HL-60/S4 treated with phorbol 12-myristate 13-acetate at 8.2 ng/mL for 4 days and 3 days (cell line): ENCODE measurements around the gene DLX3.

Experiments used
- in situ Hi-C: fragments of 300-500 bp; cut with MboI; formaldehyde crosslinking; loops from 2 replicates; pipeline ENCODE4 v1.15.0; 2022; ENCODE audit warnings: low sequenced_read_pairs

DLX3 gene

DNA sequence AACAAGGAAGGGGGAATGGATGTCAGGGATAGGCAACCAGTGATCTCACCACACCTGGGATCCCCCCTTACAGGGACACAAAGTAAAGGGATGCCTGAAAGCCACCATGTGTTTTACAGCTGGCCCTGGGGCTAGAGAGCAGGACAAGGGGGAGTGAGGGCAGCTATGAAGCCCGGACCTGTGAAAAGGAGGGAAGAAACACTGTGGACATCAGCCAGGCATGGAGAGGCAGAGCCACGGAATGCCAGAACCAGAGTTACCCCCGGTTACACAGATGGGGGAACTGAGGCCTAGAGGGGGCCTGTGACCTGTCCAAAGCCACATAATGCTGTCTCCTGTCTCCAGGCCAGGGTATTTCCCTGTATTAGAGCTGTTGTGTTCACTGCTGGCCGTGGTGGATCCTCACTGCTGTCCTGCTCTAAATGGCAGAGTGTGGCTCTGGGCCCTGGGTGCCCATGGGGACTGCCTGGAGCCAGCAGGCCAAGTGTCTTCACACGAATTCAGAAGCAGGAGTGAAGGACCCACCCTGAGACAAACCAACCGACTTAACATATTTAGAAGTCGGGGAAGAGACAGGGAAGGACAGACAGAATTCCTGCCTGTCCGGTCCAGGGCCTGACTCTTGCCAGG, 31.1 kb upstream of the DLX3 start:
- in situ Hi-C loops = loop anchor here (10.0 kb wide), 1 partner anchor 59 kb away; no protein-coding TSS in a partner anchor

DNA sequence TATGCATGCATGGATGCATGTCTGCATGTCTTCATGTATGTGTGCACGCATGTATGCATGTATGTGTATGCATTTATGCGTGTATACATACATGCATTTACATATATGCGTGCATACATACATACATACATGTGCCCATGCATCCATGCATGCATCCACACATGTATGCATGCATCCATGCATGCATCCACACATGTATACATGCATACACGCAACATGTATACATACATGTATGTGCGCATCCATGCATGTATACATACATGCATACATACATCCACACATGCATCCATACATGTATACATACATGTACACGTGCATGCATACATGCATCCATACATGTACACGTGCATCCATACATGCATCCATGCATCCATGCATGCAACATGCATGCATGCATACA, 29.8 kb upstream of the DLX3 start:
- in situ Hi-C loops = loop anchor here (10.0 kb wide), 1 partner anchor 60 kb away; no protein-coding TSS in a partner anchor

DNA sequence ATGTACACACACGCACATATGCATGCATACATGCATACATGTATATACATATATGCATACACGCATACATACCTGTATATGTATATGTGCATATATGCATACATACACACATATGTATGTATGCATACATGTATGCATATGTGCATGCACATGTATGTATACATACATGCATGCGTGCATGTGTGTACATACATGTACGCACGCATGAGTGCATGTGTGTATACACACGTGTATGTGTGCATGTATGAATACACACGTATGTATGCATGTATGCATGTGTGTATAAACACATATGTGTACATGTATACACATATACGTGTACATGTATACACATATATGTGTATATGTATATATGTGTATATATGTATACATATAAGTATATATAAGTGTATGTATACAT, 28.5 kb upstream of the DLX3 start:
- in situ Hi-C loops = loop anchor here (10.0 kb wide), 1 partner anchor 61 kb away; no protein-coding TSS in a partner anchor

DNA sequence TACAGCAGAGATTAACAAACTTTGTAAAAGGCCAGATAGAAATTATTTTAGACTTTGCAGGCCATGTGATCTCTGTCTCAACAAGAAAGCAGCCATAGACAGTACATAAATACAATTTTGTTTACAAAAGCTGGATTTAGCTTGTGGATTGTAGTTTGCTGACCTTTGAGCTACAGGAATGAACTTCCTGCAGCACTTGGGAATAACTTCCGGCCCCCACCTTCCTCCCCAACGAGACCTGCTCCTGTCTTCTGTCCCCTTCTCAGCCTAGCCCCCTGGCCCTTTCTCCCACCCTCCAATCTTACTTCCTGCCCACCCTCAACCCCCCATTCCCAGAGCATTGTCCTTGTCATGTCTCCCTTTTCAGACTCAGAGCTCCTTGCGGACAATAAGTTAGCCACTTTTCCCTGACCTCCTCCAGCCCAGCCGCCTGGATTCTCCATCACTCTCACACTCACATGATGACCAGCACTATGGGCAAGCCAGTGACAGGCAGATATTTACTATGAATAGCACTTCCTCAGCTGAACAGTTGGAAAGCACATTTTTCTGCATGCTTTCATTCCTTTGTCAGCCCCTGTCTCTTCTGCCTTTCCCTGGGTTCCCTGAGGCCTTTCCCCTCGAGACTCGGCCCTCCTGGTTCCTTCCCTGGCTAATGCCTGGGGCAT, 27.6 kb upstream of the DLX3 start:
- in situ Hi-C loops = loop anchor here (10.0 kb wide), 1 partner anchor 62 kb away; no protein-coding TSS in a partner anchor

DNA sequence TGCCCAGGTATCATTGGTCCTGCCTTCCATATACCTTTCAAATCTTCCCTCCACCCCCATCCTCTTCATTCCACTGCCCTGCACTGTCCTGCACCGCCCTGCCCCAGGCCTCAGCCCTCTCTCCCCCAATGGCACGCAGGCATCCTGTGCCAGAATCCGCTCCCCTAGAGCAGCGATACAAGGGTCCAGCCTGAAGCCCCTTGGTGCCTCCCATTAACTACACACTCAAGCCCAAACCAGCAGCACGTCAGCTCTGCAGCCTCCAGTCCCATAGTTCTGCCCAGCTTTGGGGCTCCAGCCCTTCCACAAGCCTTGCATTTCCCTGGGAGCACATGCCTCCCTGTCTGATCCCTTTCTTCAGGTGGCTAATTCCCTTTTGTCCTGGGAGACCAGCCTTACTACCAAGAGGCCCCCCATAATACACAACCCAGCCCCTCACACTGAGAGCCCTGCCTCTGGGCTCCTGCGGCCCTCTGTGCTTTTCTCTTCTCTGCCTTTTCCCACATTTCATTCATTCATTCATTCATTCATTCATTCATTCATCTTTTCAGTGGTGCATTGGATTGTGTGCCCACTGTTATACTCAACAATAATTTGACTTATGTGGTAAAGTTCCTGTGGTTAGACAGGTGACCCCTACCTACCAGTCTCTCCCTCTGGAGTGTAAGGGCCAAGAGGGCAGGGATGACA, 26.8 kb upstream of the DLX3 start:
- in situ Hi-C loops = loop anchor here (10.0 kb wide), 1 partner anchor 63 kb away; no protein-coding TSS in a partner anchor

DNA sequence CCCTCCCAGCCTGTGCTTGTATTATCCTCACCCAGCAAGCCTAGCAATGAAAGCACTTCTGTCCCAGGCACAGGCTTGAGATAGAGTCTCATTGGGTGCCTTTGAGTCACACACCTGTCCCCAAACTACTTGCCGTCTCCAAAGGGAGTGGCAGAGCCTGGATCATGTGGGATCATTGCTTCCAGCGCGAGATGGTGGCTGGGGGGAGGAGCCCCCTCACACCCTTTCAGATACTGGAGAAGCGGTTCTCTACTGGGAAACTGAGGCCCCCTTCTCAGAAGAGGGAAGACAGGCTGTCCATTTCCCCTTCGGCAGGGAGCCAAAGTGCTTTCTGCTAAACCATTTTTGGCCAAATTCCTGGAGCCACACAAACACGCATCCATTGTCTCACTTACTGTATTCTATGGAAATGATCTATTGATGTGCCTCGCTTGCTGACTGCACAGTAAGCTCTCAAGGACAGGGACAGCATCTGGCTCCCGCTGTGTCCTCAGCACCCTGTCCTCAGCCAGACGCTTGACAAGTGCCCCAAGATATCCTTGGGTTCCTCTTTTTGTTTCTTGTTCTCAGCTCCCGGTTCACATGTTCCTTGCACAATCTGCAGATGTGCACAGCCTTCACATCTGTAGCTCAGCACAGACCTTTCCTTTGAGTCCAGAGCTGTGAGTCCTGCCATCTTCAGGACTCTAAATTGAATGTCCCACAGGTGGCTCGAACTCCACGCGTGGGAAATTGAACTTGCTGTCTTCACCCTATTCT, 26.0 kb upstream of the DLX3 start:
- in situ Hi-C loops = loop anchor here (10.0 kb wide), 1 partner anchor 64 kb away; no protein-coding TSS in a partner anchor

DNA sequence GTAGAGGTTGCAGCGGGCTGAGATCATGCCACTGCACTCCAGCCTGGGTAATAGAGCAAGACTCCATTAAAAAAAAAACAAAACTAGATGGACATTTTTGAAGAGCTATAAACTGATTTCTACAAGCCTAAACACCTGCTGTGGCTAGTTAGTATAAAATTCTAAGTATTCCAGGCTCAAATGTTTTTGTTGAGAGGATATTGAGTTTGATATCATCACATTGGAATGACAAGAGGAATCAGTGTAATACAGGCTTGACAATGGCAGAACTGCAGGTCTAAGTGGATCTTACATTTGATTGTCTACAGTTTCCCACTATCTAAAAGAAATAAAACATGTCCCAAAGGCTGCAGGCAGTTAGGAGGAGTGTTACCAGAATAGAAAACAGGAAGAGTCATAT, 23.9 kb upstream of the DLX3 start:
- in situ Hi-C loops = loop anchor here (10.0 kb wide), 1 partner anchor 444 kb away; the partner anchor contains the start of gene NXPH3

DNA sequence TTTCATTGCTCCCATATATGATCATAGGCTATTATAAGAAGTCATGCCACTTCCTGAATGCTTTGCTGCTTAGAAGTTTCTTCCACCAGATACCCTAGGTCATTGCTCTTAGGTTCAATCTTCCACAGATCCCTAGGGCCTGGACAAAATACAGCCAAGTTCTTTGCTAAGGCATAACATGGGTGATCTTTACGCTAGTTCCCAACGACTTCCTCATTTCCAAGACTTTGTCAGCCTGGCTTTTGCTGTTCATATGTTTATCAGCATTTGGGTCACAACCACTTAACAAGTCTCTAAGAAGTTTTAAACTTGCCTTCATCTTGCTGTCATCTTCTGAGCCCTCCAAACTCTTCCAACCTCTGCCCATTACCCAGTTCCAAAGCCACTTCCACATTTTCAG, 20.1 kb upstream of the DLX3 start:
- in situ Hi-C loops = loop anchor here (10.0 kb wide), 1 partner anchor 440 kb away; the partner anchor contains the start of gene NXPH3

DNA sequence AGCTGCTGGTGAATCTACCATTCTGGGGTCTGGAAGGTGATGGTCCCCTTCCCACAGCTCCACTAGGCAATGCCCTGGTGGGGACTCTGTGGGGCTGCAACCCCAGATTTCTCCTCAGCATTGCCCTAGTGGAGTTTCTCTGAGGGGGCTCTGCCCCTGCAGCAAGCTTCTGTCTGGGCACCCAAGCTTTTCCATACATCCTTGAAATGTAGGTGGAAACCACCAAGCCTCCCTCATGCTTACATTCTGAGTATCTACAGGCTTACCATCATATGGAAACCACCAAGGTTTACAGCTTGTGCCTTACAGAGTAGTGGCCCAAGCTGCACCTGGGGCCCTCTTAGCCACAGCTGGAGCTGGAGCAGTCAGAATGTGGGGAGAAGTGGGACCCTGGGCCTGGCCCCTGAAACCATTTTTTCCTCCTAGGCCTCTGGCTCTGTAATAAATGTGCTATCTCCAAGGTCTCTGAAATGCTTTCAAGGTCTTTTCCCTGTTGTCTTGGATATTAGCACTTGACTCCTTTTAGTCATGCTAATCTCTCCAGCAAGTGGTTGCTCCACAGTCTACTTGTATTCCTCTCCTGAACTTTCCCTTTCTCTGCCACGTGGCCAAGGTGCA, 19.6 kb upstream of the DLX3 start:
- in situ Hi-C loops = loop anchor here (10.0 kb wide), 1 partner anchor 440 kb away; the partner anchor contains the start of gene NXPH3

DNA sequence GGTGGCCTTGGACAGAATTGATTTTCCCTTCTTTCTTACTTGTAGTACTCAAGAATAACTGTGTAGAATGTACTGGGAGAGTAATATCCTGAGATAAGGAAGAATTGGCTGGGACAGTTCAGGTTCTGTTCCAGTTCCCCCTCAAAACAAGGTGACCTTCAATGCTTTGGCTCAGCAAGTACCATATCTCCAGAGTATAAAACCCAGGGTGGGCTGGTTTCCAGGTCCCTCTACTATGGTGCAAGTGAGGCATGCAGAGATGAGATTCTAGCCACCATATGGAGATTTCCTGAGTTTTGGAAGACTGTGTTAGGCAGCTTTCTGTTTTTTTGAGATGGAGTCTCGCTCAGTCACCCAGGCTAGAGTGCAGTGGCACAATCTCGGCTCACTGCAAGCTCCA, 18.1 kb upstream of the DLX3 start:
- in situ Hi-C loops = loop anchor here (10.0 kb wide), 1 partner anchor 438 kb away; the partner anchor contains the start of gene NXPH3

DNA sequence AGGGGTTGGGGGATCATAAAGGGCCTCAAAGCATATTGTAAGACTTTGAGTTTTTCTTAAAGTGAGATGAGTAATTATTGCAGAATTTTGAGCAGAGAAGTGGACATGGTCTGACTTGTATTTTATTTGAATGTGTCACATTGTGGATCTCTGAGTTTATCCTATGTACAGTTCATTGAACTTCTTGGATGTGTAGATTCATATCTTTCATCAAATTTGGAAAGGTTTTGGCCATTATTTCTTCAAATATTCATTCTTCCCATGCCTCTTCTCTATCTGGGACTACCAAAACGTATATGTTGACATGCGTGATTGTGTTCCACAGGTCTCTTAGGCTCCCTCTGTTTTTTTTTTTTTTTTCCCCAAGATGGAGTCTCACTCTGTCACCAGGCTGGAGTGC, 14.3 kb upstream of the DLX3 start:
- in situ Hi-C loops = no loop called here

DNA sequence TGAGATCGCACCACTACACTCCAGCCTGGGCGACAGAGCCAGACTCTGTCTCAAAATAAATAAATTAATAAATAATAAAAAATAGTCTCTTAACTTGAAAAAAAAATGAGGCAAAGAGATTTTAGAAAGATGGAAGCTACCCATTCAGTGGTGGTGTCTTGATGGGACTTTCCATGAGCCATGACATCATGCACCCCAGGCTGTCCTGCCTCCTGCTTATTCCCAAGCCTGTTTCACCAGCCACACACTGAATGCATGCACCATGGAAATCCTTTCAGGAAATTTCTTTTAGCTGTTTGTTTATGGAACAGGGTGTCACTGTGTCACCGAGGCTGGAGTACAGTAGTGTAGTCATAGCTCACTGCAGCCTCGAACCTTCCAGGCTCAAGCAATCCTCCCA, 8.9 kb upstream of the DLX3 start:
- in situ Hi-C loops = no loop called here

DNA sequence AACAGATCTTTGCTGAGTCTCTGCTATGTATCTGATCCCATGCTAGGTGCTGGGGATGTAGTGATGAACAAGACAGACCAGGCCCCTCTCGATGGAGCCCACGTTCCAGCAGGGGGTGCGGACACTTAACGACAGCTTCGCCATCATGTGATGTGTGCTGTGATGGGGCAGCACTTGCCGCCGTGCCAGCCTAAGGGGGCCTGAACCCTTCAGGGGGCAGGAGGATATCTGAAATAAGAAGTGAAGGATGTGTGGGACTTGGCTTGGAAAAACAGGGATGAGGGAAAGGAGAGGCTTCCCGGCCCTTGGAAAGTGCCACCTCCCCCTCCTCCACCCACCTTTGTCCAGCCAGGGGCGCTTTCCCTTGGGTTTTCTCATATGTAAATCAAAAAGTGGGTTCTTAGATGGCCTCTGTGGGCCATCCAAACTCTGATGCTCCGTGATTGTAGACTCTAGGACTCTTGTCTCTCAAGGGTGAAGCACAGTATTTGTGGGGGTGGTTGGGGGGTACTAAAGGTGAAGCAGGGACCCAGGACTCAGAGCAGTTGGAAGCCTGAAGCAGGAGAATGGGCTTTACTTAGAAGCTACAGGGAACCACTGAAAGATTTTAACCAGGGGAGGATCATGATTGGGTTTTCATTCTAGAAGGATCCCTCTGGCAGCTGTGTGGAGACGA, 4.0 kb upstream of the DLX3 start:
- in situ Hi-C loops = no loop called here

DNA sequence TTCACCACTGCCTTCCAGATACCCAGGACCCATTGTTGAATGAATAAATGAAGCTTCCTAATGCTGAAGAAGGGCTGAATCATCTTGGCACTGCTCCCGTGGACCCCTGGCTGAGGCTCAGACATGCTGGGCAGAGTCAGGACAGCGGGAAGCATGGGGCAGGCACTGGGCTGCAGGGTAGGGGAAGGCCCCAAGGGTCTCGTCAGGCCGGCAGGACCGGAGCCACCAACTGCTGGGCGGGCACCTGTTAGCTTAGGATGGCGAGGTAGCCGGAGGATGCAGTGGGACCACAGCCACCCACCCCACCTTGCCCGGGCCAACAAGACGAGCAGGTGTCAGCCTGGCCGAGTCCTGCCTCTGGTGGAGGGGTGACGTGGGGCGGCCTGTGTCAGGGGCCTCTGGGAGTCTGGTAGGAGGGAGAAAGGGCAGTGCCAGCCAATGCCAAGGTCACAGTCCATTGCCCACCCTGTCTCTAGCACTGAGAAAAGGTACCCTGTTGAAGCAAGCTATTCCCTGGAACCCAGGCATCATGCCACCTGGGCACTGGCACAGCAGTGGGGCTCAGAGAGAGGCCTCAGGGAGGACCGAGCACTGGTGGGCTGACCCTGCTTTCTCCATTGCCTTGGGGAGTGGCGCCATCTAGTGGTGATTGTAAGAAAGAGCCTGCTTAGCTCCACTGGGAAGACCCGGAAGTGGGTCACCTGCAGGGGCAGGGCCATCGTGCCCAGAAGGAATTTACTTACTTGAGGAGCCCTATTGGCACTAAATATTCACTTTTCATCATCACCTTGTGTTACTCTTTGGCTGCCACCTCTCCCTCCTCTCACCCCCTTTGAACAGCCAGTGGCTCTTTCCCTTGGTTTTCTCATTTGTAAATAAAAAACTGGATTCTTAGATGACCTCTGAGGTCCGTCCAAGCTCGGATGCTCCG, 3.0 kb upstream of the DLX3 start:
- in situ Hi-C loops = no loop called here

DNA sequence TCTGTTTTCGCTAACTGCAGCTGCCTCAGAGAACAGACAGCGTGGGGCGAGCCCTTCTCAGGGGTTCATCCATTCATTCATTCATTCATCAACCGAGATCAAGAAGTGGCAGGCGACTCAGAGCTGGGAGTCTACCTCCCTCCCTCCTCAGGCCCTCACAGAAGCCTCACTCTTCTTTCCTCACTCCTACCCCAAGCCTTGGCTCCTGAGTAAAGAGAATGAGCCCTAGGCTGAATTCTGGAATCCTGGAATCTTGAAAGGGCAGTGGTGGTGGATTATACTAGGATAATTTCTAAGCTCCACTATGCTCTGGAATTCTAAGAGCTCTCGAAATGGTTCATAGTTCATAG, 2.3 kb upstream of the DLX3 start:
- in situ Hi-C loops = no loop called here

DNA sequence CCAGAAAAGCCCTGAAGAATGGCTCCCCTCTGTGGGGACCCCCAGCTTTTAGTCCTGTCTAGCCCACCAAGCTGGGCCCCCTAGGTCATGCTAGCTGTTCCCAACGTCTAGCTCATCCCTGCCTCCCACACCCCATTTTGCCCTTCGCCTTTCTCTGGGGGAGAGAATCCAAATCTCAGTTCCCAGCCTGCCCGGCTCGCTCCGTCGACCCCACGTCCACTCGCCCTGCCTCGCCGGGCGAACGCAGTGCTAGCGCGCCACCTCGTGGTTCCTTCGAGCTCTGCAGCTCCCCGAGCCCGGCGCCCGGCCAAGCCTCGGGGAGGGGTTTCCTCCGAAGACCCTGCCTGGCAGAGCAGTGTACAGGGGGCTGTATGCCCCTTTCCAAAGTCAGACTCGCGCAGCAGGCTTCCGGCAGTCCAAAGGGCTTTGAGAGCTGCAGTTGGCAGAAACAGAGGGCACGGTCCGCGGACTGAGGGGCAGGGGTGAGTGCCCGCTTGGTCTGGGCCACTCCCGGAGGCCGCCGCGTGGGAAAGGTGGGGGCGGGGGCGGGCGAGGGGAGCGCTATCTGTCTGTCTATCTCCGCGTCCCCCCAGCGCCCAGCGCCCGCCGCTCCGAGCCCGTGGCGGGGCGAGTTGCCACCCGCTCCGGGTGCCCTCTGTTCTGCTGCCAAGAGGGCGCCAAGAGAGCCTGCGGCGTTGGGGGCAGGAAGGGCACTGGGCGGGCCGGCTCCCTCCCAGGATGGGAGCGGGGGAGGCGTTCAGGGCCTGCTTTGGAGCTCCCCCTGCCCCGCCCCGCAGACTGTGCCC, 1.7 kb upstream of the DLX3 start:
- in situ Hi-C loops = no loop called here

DNA sequence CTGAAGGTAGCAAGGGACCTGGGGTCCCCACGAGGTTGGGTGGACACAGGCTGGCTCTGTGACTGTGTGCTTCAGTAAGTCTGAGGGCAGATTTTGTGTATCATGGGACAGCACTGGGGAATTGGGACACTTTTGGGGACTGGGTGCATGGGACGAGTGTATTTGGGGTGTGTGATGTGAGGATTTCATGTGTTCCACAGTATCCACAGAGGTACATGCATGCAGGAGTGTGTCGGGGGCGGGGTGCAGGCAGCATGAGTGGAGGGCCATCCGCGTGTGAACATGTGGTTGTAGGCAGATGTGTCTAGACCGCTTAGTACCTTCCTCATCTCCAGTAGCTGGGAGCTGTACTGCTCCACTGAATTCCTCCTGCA, 1.1 kb upstream of the DLX3 start:
- in situ Hi-C loops = no loop called here
